ENCODE data around the gene ZNF784.

ZNF784 gene

DNA sequence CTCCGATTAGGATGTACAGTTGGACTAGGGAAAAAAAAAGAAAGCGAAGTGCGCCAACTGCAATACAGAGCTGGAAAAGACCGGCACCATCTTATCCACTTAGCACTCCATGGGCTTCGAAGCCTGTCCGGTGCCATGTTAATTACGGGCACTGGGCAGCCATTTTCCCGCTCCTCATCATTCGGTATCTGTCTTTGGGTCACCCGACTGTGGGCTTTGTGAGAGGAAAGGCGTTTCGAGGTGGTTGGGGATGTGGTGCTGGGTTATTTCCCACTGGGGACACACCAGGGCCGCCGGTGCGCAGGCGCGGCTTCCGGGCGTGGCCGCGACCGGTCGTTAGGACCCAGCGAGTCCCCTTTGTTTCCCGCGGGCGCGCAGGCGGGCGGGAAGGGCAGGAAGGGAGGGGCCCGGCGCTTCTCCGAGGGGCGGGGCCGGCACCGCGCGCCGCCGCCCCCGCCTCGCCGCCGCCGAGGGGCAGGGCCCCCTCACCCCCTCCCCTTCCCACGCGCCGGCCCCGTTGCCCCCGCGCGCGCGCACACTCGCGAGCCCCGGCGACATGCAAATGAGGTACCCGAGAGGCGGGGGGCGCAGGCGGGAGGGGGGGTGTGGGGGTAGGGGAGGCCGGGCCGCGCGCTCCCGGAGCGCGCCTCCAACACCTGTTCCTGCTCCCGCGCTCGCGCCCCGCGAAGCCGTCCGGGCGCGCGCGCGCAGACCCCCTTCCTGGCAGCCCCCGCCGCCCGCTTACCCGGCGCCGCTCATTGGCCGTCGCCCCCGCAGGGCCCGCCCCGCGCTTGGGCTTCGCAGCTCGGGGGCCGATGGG, 24.3 kb downstream of the ZNF784 start, which contains the start of gene ZNF524:
Gene ZNF524 (plus strand): TSS at position 447 of the 820 bp plus-strand sequence. CDS start 1,825 bp downstream, outside the sequence.
- Histone ChIP-seq H3K4me2 (ENCODE audit: low read length) (peak within 1 kb of the TSS; percentile 87), H3K56ac (ENCODE audit: low read length) (peak within 1 kb of the TSS; percentile 100), H3K27me3 (ENCODE audit: insufficient read depth, low read length, poor library complexity) (no peaks in the 10 kb centered on the region), H3K23ac (ENCODE audit: low read length) (no peak within 1 kb of the TSS), H3K4ac (ENCODE audit: low read depth, low read length) (peak within 1 kb of the TSS; percentile 93), H2AK5ac (ENCODE audit: low read length) (no peak within 1 kb of the TSS), H3K27ac (ENCODE audit: low read depth, low read length) (peak within 1 kb of the TSS; percentile 98), H3K4me1 (ENCODE audit: control insufficient read depth, low read depth, low read length) (no peaks in the 10 kb centered on the region), H3K79me2 (ENCODE audit: control insufficient read depth, insufficient read depth, low read length) (no peaks in the 10 kb centered on the region), H2BK120ac (ENCODE audit: low read depth, low read length) (no peak within 1 kb of the TSS), H4K8ac (ENCODE audit: low read depth, low read length) (no peak within 1 kb of the TSS), H4K5ac (ENCODE audit: low read length) (peak within 1 kb of the TSS; percentile 97), H3K4me3 (ENCODE audit: low read length) (peak within 1 kb of the TSS; percentile 92), H3K9ac (ENCODE audit: low read length) (peak within 1 kb of the TSS; percentile 98), H3K18ac (ENCODE audit: low read length) (peak within 1 kb of the TSS; percentile 98), H3K36me3 (ENCODE audit: control insufficient read depth, insufficient read depth, low read length) (peaks cover 2% of the 10 kb centered on the region), H3K79me1 (ENCODE audit: low read length) (no peaks in the 10 kb centered on the region), H2BK5ac (ENCODE audit: low read length) (peak within 1 kb of the TSS; percentile 99), H2BK15ac (replicated peaks; ENCODE audit: low read depth) (no peak within 1 kb of the TSS)
- DNase-seq, result peak; percentile 95
- no CpG with 5 or more reads among the region's 97 CpGs for WGBS (ENCODE audit: extremely low coverage, insufficient coverage, low lambda C conversion rate)

DNA sequence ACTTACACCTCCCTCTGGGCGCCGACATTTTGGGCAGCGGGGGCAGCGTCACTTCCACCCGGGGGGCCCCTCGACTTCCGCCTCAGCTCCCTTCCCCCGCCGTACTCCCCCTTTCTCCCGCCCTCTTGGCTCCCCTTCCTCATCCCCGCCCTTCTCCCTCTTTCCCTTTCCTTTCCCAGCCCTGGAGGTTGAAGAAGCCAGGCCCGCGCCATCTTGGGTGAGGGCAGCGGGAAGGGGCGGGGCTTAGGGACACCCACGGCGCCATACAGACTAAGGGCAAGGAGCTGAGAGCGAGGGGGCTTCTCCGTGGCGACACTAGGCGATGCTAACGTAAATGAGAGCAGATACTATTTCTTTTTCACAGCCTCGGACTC, 24.9 kb downstream of the ZNF784 start, which contains the start of gene FIZ1:
Gene FIZ1 (minus strand): TSS at position 50 of the 374 bp plus-strand sequence. CDS start 1,652 bp downstream, outside the sequence.
- no peaks in the 10 kb centered on the region for H3K79me1 ChIP-seq (ENCODE audit: low read length)

DNA sequence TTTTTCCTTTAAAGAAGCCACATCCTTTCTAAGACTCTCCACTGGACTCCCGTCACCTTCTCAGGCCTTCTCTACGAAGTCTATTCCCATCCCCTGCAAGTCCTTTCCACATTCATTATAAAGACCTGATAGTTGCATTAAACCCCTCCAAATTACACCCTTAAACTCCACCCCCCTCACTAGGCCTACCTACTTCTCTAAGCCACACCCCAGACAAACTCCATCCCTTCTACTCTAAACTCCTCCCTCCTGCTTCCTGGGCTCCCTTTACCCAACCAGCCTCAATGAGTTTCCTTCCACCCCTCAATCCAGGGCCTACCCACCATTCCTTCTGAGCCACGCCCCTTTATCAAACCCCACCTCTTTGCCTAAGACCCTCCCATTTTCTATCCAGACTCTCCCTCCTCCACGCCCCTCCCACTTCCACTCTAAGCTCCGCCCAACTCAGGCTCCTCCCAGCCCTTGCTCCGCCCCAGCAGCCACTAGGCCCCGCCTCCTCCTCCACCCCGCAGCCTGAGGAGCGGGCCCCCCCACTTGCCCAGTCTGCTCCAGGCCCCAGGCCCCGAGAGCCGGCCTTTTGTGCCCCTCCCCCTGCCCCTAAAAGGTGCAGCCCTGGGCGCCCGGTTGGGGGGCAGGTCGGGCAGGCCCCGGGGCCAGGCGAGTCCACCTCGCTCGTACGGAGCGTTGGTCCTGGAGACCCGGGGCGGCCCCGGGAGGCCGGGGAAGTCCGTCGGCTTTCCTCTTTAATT, 25.5 kb downstream of the ZNF784 start:
- Histone ChIP-seq H3K23ac (ENCODE audit: low read length) (no peak overlapping the region), H3K18ac (ENCODE audit: low read length) (peak overlapping the region; percentile 98), H3K56ac (ENCODE audit: low read length) (peak overlapping the region; percentile 90), H2BK120ac (ENCODE audit: low read depth, low read length) (no peak overlapping the region), H4K5ac (ENCODE audit: low read length) (no peak overlapping the region), H3K79me1 (ENCODE audit: low read length) (no peaks in the 10 kb centered on the region), H3K9ac (ENCODE audit: low read length) (peak overlapping the region; percentile 85), H3K4ac (ENCODE audit: low read depth, low read length) (peak overlapping the region; percentile 93), H2BK5ac (ENCODE audit: low read length) (peak overlapping the region; percentile 64), H4K8ac (ENCODE audit: low read depth, low read length) (no peak overlapping the region), H3K27me3 (ENCODE audit: insufficient read depth, low read length, poor library complexity) (no peaks in the 10 kb centered on the region), H2BK15ac (replicated peaks; ENCODE audit: low read depth) (no peak overlapping the region), H3K4me3 (ENCODE audit: low read length) (peak overlapping the region; percentile 56), H3K4me1 (ENCODE audit: control insufficient read depth, low read depth, low read length) (no peaks in the 10 kb centered on the region), H3K27ac (ENCODE audit: low read depth, low read length) (peak overlapping the region; percentile 98), H3K79me2 (ENCODE audit: control insufficient read depth, insufficient read depth, low read length) (no peaks in the 10 kb centered on the region), H3K4me2 (ENCODE audit: low read length) (no peak overlapping the region), H2AK5ac (ENCODE audit: low read length) (no peak overlapping the region), H3K36me3 (ENCODE audit: control insufficient read depth, insufficient read depth, low read length) (peaks cover 2% of the 10 kb centered on the region)
- peak; percentile 99 for DNase-seq
- no CpG with 5 or more reads among the region's 26 CpGs for WGBS (ENCODE audit: extremely low coverage, insufficient coverage, low lambda C conversion rate)

More for the DNA sequence above, 24.9 kb downstream of the ZNF784 start, which contains the start of gene FIZ1:
- H3K56ac ChIP-seq (ENCODE audit: low read length), result peak within 1 kb of the TSS; percentile 100
- peak within 1 kb of the TSS; percentile 98 for H3K27ac ChIP-seq (ENCODE audit: low read depth, low read length)
- no peak within 1 kb of the TSS for H4K8ac ChIP-seq (ENCODE audit: low read depth, low read length)
- H2BK5ac ChIP-seq (ENCODE audit: low read length), result peak within 1 kb of the TSS; percentile 99
- H3K36me3 ChIP-seq (ENCODE audit: control insufficient read depth, insufficient read depth, low read length), result peaks cover 2% of the 10 kb centered on the region
- H3K9ac ChIP-seq (ENCODE audit: low read length), result peak within 1 kb of the TSS; percentile 98
- peak within 1 kb of the TSS; percentile 92 for H3K4me3 ChIP-seq (ENCODE audit: low read length)
- peak within 1 kb of the TSS; percentile 97 for H4K5ac ChIP-seq (ENCODE audit: low read length)
- DNase-seq, result peak; percentile 99
- H2AK5ac ChIP-seq (ENCODE audit: low read length), result no peak within 1 kb of the TSS
- peak within 1 kb of the TSS; percentile 98 for H3K18ac ChIP-seq (ENCODE audit: low read length)
- WGBS (ENCODE audit: extremely low coverage, insufficient coverage, low lambda C conversion rate), result no CpG with 5 or more reads among the region's 23 CpGs
- no peak within 1 kb of the TSS for H3K23ac ChIP-seq (ENCODE audit: low read length)
- peak within 1 kb of the TSS; percentile 93 for H3K4ac ChIP-seq (ENCODE audit: low read depth, low read length)
- peak within 1 kb of the TSS; percentile 87 for H3K4me2 ChIP-seq (ENCODE audit: low read length)
- no peaks in the 10 kb centered on the region for H3K4me1 ChIP-seq (ENCODE audit: control insufficient read depth, low read depth, low read length)
- no peak within 1 kb of the TSS for H2BK15ac ChIP-seq (replicated peaks; ENCODE audit: low read depth)
- no peaks in the 10 kb centered on the region for H3K27me3 ChIP-seq (ENCODE audit: insufficient read depth, low read length, poor library complexity)
- no peaks in the 10 kb centered on the region for H3K79me2 ChIP-seq (ENCODE audit: control insufficient read depth, insufficient read depth, low read length)
- no peak within 1 kb of the TSS for H2BK120ac ChIP-seq (ENCODE audit: low read depth, low read length)

DNA sequence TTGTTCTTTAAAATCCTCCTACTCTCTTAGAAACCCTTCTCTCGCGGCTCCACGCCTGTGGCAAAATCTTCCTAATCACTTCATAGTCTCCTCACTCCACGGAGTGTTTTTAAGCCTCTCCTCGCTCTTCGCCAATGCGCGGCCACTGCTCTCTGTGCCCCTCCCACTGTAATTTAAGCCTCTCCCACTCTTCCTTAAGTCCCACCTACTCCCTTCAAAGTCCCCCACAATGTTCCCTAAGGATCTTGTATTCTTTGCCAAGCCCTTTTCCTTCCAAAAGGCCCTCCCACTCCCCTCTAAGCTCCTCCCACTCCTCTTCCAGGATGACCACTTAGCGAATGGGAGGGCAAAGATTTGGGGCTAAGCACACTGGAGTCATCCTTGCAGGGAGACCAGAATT, 26.3 kb downstream of the ZNF784 start:
- H2BK5ac ChIP-seq (ENCODE audit: low read length), result no peak overlapping the region
- H3K27me3 ChIP-seq (ENCODE audit: insufficient read depth, low read length, poor library complexity), result no peaks in the 10 kb centered on the region
- peaks cover 2% of the 10 kb centered on the region for H3K36me3 ChIP-seq (ENCODE audit: control insufficient read depth, insufficient read depth, low read length)
- no peak overlapping the region for H2BK15ac ChIP-seq (replicated peaks; ENCODE audit: low read depth)
- no peak overlapping the region for H2BK120ac ChIP-seq (ENCODE audit: low read depth, low read length)
- no peak overlapping the region for H4K5ac ChIP-seq (ENCODE audit: low read length)
- peak; percentile 48 for DNase-seq
- no peaks in the 10 kb centered on the region for H3K79me1 ChIP-seq (ENCODE audit: low read length)
- no peaks in the 10 kb centered on the region for H3K79me2 ChIP-seq (ENCODE audit: control insufficient read depth, insufficient read depth, low read length)
- no peak overlapping the region for H4K8ac ChIP-seq (ENCODE audit: low read depth, low read length)
- H3K9ac ChIP-seq (ENCODE audit: low read length), result no peak overlapping the region
- H2AK5ac ChIP-seq (ENCODE audit: low read length), result no peak overlapping the region
- H3K23ac ChIP-seq (ENCODE audit: low read length), result no peak overlapping the region
- no peak overlapping the region for H3K4ac ChIP-seq (ENCODE audit: low read depth, low read length)
- H3K4me3 ChIP-seq (ENCODE audit: low read length), result no peak overlapping the region
- no peak overlapping the region for H3K56ac ChIP-seq (ENCODE audit: low read length)
- H3K4me2 ChIP-seq (ENCODE audit: low read length), result no peak overlapping the region
- H3K18ac ChIP-seq (ENCODE audit: low read length), result no peak overlapping the region
- H3K27ac ChIP-seq (ENCODE audit: low read depth, low read length), result no peak overlapping the region
- no peaks in the 10 kb centered on the region for H3K4me1 ChIP-seq (ENCODE audit: control insufficient read depth, low read depth, low read length)
- WGBS (ENCODE audit: extremely low coverage, insufficient coverage, low lambda C conversion rate), result no CpG with 5 or more reads among the region's 9 CpGs

DNA sequence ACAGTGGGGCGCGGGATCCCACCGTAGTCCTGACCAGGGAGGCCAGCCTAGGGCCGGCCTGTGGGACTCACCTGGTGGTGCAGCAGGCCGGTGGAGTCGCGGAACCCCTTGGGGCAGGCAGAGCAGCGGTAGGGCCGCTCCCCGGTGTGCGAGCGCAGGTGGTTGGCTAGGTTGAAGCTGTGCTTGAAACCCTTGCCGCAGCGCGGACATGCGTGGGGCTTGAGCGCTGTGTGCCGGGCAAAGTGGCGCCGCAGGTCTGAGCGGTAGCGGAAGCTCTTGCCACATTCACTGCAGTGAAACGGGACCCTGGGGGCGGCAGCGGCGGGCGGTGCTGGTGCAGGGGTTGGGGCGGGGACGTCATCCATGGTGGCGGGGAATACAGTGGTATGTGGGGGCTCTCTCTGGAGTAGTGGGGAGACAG, 26.9 kb downstream of the ZNF784 start:
- WGBS (ENCODE audit: extremely low coverage, insufficient coverage, low lambda C conversion rate), result no CpG with 5 or more reads among the region's 30 CpGs
- H2BK15ac ChIP-seq (replicated peaks; ENCODE audit: low read depth), result no peak overlapping the region
- H3K79me1 ChIP-seq (ENCODE audit: low read length), result no peaks in the 10 kb centered on the region
- no peaks in the 10 kb centered on the region for H3K79me2 ChIP-seq (ENCODE audit: control insufficient read depth, insufficient read depth, low read length)
- no peak for DNase-seq
- H3K56ac ChIP-seq (ENCODE audit: low read length), result no peak overlapping the region
- no peak overlapping the region for H3K27ac ChIP-seq (ENCODE audit: low read depth, low read length)
- no peaks in the 10 kb centered on the region for H3K27me3 ChIP-seq (ENCODE audit: insufficient read depth, low read length, poor library complexity)
- H4K8ac ChIP-seq (ENCODE audit: low read depth, low read length), result no peak overlapping the region
- H3K36me3 ChIP-seq (ENCODE audit: control insufficient read depth, insufficient read depth, low read length), result peaks cover 2% of the 10 kb centered on the region
- no peak overlapping the region for H3K4me2 ChIP-seq (ENCODE audit: low read length)
- H3K4ac ChIP-seq (ENCODE audit: low read depth, low read length), result no peak overlapping the region
- no peaks in the 10 kb centered on the region for H3K4me1 ChIP-seq (ENCODE audit: control insufficient read depth, low read depth, low read length)
- no peak overlapping the region for H3K4me3 ChIP-seq (ENCODE audit: low read length)
- no peak overlapping the region for H2BK120ac ChIP-seq (ENCODE audit: low read depth, low read length)
- H4K5ac ChIP-seq (ENCODE audit: low read length), result no peak overlapping the region
- no peak overlapping the region for H2BK5ac ChIP-seq (ENCODE audit: low read length)
- H3K9ac ChIP-seq (ENCODE audit: low read length), result no peak overlapping the region
- H2AK5ac ChIP-seq (ENCODE audit: low read length), result no peak overlapping the region
- H3K18ac ChIP-seq (ENCODE audit: low read length), result no peak overlapping the region
- no peak overlapping the region for H3K23ac ChIP-seq (ENCODE audit: low read length)
